Measurements from ENCODE around the gene PREP.
A peak's percentile ranks its signal among the peaks of the same experiment; 100 is the strongest.

- TF ChIP-seq CTCF (IDR thresholded peaks at IDR 0.05) (peak; percentile 68), RCOR1 (IDR thresholded peaks at IDR 0.05; ENCODE audit: low read depth, low read length) (no peak), POLR2A (IDR thresholded peaks at IDR 0.05; ENCODE audit: low read length) (no peak), REST (IDR thresholded peaks at IDR 0.05) (no peak), RNF2 (IDR thresholded peaks at IDR 0.05; ENCODE audit: borderline replicate concordance, low read depth) (no peak), CEBPB (IDR thresholded peaks at IDR 0.05) (no peak), HEYL (CRISPR knock-in tag; IDR thresholded peaks at IDR 0.05) (no peak)
Observed at GRCh38 chr6:105431226-105431625, 28.3 kb upstream of the PREP start.

Data from A549 (cell line).